A673 (cell line): ENCODE data around the gene DNAJC27. TPM values are rescaled to one million over a fixed set of nuclear protein-coding genes. Genes with fewer than 3 reads are reported as not detected.

ENCODE experiments used
- BruUV-seq: library from RNA; stranded (reverse); fragments of 400-500 nt; replicated peaks from 2 replicates; lab custom pipeline; 2021; lab: Mats Ljungman, UMichigan
- CTCF ChIA-PET: fragments of 300-600 bp; sonication (Branson Sonifier 250); formaldehyde crosslinking; loops from one replicate; lab custom pipeline; 2022; ENCODE audit warnings: antibody characterized with exemption; lab: Charles Lee
- POLR2A ChIA-PET: fragments of 300-600 bp; sonication (Branson Sonifier 250); formaldehyde crosslinking; loops from one replicate; lab custom pipeline; 2022; ENCODE audit warnings: antibody characterized with exemption; ENCODE audit not compliant: low non-redundant PET; lab: Charles Lee
- DNase-seq: peaks from one replicate; pipeline ENCODE4 v3.0.0-alpha.2; 2015; ENCODE audit warnings: low spot score
- H3K27ac ChIP-seq: fragments of 200-600 bp; sonication (generic); 2 replicates; pipeline ENCODE4 v1.5.1; 2016; ENCODE audit warnings: mixed run types, low read depth, mild to moderate bottlenecking, mixed read lengths, antibody characterized with exemption, low read length; ENCODE audit not compliant: poor library complexity, severe bottlenecking
- H3K27me3 ChIP-seq: fragments of 200-600 bp; sonication (generic); replicated peaks from 2 replicates; pipeline ENCODE4 v1.6.1; 2017; ENCODE audit warnings: mixed run types, low read depth, mild to moderate bottlenecking, mixed read lengths, antibody characterized with exemption, low read length; ENCODE audit not compliant: insufficient read depth, poor library complexity
- H3K36me3 ChIP-seq: fragments of 200-600 bp; sonication (generic); 2 replicates; pipeline ENCODE4 v1.6.1; 2016; ENCODE audit warnings: mixed run types, mild to moderate bottlenecking, mixed read lengths, antibody characterized with exemption, low read length; ENCODE audit not compliant: insufficient read depth, poor library complexity, severe bottlenecking
- H3K4me1 ChIP-seq: fragments of 200-600 bp; sonication (generic); 2 replicates; pipeline ENCODE4 v1.6.1; 2017; ENCODE audit warnings: mixed run types, mild to moderate bottlenecking, mixed read lengths, antibody characterized with exemption, low read length; ENCODE audit not compliant: insufficient read depth, poor library complexity, severe bottlenecking
- H3K4me3 ChIP-seq: fragments of 200-600 bp; sonication (generic); 2 replicates; pipeline ENCODE4 v1.5.1; 2016; ENCODE audit warnings: low read depth, mixed run types, mild to moderate bottlenecking, mixed read lengths, low read length; ENCODE audit not compliant: poor library complexity, severe bottlenecking
- H3K9me3 ChIP-seq: fragments of 200-600 bp; sonication (generic); 2 replicates; pipeline ENCODE4 v1.6.1; 2016; ENCODE audit warnings: mixed run types, low read depth, mild to moderate bottlenecking, mixed read lengths, antibody characterized with exemption, low read length; ENCODE audit not compliant: poor library complexity, severe bottlenecking
- CTCF ChIP-seq: fragments of 300-800, 200-600 bp; sonication (generic); conservative IDR thresholded peaks from 2 replicates; pipeline ENCODE4 v1.5.1; 2017; ENCODE audit warnings: low read depth, mild to moderate bottlenecking, antibody characterized with exemption, low read length, moderate library complexity, mixed read lengths
- EZH2 ChIP-seq: fragments of 200-600 bp; sonication (generic); IDR thresholded peaks from 2 replicates; pipeline ENCODE4 v1.6.1; 2017; ENCODE audit warnings: borderline replicate concordance, low read depth, mild to moderate bottlenecking, mixed read lengths, antibody characterized with exemption, low read length; ENCODE audit not compliant: poor library complexity, severe bottlenecking
- intact Hi-C: fragments of 100-400 bp; cut with micrococcal nuclease; formaldehyde crosslinking; loops from one replicate; pipeline ENCODE4 v1.10.0; 2022; ENCODE audit not compliant: unreplicated experiment
- total RNA-seq: library from RNA; stranded (reverse); gene quantifications from 2 replicates; pipeline ENCODE4 v1.2.3, GENCODE V29; 2021

DNAJC27 gene
- total RNA-seq, 1 experiment from 2014 or later, result 4.4 TPM

DNA sequence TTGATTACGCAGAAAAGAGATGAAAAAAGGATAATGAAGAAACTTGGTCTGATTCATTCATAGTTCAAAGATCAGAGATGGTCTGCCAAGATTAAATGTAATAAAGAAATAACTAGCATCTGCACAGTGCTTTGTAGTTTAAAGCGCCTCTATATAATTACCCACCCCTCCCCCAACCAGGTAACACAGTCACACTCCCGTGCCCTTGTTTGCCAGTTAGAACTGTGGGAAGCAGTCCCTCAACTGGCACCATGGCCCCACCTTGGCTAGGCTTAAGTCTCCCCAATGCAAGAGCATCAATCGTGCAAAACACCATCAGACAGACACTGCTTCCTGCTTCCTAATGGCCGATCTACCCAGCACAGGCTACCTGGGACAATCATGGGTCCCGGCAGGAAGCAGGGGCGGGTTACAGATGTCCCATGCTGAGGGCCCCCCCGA, 63.3 kb downstream of the DNAJC27 start:
- ChIA-PET CTCF (no interaction called here), POLR2A (no interaction called here)
- BruUV-seq, result no TSS peak
- no peaks in the 10 kb centered on the region for H3K4me1 ChIP-seq
- TF ChIP-seq EZH2 (no peak), CTCF (no peak)
- no peaks in the 10 kb centered on the region for H3K9me3 ChIP-seq
- no peak for DNase-seq
- no peaks in the 10 kb centered on the region for H3K36me3 ChIP-seq
- intact Hi-C loops, result no loop called here
- H3K27me3 ChIP-seq, result no peaks in the 10 kb centered on the region
- H3K4me3 ChIP-seq, result no peak overlapping the region
- no peak overlapping the region for H3K27ac ChIP-seq

DNA sequence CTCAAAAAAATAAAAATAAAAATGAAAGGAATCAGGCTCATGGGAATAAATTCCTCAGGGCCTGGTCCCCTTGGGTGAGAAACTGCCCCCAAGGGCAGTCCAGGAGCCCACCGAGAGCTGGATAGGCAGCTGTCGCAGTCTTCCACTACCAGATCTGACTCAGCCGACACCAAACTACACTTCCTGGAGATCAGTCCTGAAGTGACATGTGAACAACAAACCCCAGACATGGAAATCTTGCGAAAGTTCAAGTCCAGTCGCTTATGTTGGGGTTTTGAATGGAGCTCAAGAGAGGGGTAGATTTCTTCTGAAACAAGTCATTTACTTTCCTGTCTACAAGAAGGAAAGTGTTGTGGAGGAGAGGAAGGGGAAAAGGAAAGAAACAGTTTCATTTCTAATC, 64.6 kb downstream of the DNAJC27 start:
- TF ChIP-seq CTCF, result no peak
- Histone ChIP-seq H3K36me3 (no peaks in the 10 kb centered on the region), H3K4me1 (no peaks in the 10 kb centered on the region), H3K27ac (no peak overlapping the region), H3K9me3 (no peaks in the 10 kb centered on the region), H3K4me3 (no peak overlapping the region), H3K27me3 (no peaks in the 10 kb centered on the region)
- intact Hi-C loops, result no loop called here
- POLR2A ChIA-PET, result no interaction called here
- BruUV-seq, result no TSS peak
- CTCF ChIA-PET, result no interaction called here
- DNase-seq, result no peak

GRCh38 chr2:24906466-24906865, 65.3 kb downstream of the DNAJC27 start:
- POLR2A ChIA-PET, result no interaction called here
- BruUV-seq, result no TSS peak

More at GRCh38 chr2:24906466-24906865, 65.3 kb downstream of the DNAJC27 start:
- CTCF ChIA-PET, result no interaction called here
- Histone ChIP-seq H3K36me3 (no peaks in the 10 kb centered on the region), H3K9me3 (no peaks in the 10 kb centered on the region), H3K27me3 (no peaks in the 10 kb centered on the region), H3K4me3 (no peak overlapping the region), H3K4me1 (no peaks in the 10 kb centered on the region), H3K27ac (no peak overlapping the region)
- no peak for TF ChIP-seq EZH2
- TF ChIP-seq CTCF, result no peak
- intact Hi-C loops, result no loop called here
- no peak for DNase-seq
